GM19397 (cell line): ENCODE measurements around the gene DMD.
"Not testable (repeated sequence)": the region's sequence is repeated elsewhere in the genome, so short reads cannot be mapped to it uniquely, and the experiment has no call there.

Source experiments
- ATAC-seq: cut with Tn5 transposase; IDR thresholded peaks from one replicate; pipeline ENCODE4 v1.9.1; 2021; ENCODE audit warnings: mild to moderate bottlenecking, moderate library complexity; ENCODE audit not compliant: unreplicated experiment

The DMD gene

GRCh38 chrX:32087663-32088062 lies 1123.7 kb downstream of the DMD start:
- no peak for ATAC-seq

DNA sequence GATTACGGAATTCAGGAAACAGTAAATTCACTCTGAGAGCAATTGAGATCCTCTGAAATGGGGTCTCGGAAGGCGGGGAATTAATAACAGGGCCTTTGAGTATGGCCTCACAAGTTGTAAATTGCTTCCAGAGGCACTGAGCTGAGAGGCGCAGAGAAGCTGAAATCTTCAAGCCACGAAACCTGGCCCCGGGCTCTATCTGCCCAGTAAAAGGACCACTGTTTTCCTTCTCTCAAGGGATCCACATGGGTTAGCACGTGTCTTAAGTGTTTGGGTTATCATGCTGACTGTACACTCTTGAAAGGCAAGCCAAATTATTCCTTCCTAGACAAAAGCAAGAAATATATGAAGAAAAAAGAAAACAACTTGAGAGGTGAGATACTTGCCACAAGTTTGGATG lies 1126.6 kb downstream of the DMD start:
- ATAC-seq, result no peak

DNA sequence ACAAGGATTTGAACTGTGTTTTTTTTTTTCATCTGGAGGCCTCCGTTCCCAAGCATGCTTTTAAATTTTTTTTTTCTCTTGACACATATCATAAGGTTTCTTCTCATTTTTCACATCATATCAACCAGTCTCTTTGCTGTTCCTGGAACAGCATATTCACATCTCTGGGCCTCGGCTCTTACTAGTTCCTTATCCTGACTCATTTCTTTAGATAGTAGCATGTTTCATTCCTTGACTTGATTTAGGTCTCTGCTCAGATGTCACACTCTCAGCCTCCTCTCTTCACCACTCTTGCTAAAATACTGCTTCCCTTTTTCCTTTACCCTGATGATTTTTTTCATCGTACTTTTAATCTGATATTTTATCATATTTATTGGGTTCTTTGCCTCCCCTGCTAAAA lies 1163.1 kb downstream of the DMD start:
- no peak for ATAC-seq

DNA sequence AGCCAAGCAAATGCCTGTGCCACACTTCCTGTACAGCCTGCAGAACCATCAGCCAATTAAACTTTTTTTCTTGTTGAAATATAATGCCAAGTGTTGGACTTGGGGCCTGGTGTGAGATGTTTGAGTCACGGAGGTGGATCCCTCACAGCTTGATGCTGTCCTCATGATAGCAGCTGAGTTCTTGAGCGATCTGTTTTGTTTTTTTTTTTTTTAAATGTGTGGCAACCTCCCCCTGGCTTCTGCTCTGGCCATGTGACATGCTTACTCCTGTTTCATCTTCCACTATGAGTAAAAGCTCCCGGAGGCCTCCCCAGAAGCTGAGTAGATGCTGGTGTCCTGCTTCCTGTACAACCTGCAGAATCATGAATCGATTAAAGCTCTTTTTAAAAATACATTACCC lies 1166.2 kb downstream of the DMD start:
- ATAC-seq, result no peak

DNA sequence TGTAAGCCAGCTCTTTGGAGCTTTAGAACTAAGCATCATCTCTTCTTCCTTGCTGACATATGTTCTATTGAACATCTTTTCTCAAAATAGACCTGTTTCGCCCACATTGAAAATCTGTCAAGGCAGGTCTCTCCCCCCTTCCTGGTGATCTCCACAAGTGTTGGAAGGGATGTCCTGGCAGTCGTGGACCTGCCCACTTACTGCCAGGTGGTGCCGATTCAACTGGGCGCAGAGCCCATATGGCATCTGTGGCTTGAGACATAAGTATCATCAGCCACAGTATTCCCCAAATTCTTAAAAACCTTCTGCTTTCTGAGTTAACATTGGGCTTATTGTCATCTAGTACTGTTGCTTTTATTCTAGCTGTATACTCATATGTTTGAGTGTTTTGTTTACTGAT lies 1170.2 kb downstream of the DMD start:
- no peak for ATAC-seq

DNA sequence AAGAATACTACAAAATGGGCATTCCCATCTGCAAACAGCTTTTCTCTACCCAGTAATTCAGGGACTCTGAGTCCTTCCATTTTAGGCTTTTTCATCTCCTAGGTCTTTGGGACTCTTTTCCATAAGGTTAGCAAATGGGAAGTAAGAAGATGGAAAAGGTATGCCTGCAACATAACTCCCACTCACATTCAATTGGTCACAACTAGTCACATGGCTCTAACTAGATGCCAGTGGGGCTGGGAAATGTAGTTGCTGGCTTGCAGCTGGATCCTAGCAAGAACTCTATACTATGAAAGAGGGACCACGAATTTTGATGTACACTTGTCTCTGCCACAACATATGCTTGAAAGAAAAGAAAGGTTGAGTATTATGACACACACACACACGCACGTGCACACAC lies 1184.6 kb downstream of the DMD start:
- no peak for ATAC-seq

DNA sequence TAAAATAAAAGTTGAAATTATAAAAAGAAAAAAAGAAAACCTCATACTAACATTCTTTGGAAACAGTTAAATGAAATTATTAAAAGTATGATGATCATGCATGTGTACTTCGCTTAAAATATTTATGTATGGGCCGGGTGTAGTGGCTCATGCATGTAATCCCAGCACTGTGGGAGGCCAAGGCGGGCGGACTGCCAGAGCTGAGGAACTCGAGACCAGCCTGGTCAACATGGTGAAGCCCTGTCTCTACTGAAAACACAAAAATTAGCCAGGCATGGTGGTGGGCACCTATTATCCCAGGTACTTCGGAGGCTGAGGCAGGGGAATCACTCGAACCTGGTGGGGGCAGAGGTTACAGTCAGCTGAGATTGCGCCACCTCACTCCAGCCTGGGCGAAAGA lies 1187.3 kb downstream of the DMD start:
- ATAC-seq, result no peak

GRCh38 chrX:32016195-32016594 lies 1195.2 kb downstream of the DMD start:
- no peak for ATAC-seq

GRCh38 chrX:32010948-32011347 lies 1200.4 kb downstream of the DMD start:
- ATAC-seq, result no peak

DNA sequence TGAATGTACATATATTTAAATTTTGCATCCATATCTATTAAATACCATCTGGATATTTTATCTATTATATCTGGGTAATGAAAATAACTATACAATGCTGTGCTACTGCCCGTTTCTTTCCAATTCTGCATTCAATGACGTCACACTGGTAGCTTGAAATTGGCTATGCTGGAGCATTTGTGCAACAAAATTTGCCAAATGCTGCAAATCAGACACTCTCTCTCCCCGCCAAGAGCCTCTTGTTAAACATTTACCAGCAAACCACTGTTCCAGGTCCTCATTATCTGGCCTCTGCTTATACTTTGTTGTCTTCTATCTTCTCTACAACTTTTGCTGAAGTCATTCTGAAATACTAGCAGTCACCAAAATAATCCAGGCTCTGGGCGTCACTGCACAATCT lies 1201.1 kb downstream of the DMD start:
- ATAC-seq, result no peak

DNA sequence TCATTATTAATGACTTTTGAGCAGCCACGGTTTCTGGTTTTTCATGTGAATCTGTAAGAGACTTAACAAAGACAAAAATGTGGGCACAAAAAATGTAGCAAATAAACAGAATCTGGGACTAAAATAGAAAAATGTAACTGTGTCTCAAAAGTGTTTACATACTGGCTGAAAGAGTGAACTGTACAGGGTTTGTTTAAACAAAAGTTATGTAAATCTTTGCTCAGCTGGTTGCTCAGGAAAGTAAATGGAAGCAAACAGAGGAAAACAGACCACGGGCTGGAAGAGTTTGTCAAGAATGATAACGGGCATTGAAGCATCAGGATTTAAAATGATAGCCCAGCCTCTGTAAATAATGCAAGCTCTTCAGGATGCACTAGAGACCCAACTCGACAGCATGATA lies 1217.7 kb downstream of the DMD start:
- no peak for ATAC-seq

GRCh38 chrX:31988975-31989374 lies 1222.4 kb downstream of the DMD start:
- ATAC-seq, result no peak

DNA sequence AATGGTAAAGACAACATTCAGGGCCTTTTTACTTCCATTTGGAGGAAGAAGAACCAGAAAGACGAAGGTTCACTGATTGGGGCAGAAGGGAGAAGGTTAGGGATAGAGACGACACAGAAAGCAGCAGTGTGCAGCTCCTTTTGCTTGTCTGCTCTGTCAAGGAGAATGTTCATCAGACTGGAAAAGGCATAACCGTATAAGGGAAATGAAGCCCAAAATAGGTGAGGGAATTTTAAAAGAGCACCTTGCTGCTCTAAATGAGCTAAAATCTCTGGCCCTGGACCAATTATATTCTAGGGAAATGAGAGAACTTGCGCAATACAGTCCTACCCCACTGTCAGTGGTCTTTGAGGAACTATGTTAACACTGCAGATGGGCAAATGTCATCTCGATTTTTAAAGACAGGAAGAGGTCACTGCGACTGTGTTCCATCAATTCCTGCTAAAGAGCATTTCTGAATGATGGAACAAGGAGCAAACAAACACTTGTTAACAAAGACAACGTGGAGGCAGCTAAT lies 1229.7 kb downstream of the DMD start:
- no peak for ATAC-seq

- no peak for ATAC-seq
Measured at GRCh38 chrX:31969714-31970113, 1241.6 kb downstream of the DMD start.

DNA sequence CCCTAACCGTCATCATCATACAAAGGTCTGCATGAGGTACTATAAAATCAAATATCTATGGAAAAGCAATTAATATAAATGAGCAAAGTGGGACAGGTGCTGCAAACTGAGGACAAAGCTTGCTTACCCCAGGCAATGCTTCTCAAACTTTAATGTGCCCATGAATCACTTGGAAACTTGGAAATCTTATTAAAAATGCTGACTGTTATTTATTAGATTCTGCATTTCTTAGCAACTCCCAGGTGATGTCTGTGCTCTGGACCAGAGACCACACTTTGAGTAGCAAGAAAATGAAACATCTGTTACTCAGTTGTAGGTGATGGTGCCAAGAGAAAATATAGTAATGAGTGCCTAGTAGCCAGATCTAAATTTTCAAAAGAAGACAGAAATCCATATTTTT lies 1249.1 kb downstream of the DMD start:
- no peak for ATAC-seq

DNA sequence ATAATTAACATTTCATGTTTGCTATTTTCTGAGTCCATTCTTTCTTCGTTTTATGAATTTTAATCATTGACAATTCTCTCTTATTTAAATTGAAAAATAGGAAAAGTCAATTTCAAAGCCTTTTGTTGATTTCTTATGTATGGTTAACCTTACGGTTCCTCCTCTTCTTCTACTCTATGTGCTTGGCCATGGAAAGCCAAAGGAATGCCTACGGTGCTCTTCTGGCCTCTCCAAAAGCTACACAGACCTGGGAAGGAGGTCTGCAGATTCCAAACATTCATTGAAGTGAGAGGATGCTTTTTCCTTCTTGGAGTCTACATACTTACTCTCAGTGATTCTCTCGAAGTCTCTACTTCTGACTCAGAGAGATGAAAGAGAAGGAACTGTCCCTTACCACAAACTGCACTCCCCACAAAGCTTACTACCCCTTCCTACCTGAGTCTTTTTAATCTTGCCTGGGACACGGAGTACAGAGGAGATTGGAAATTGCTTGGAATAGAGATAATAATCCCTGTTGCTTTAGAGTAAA lies 1276.4 kb downstream of the DMD start:
- ATAC-seq, result no peak

GRCh38 chrX:31934015-31934414 lies 1277.3 kb downstream of the DMD start:
- no peak for ATAC-seq

DNA sequence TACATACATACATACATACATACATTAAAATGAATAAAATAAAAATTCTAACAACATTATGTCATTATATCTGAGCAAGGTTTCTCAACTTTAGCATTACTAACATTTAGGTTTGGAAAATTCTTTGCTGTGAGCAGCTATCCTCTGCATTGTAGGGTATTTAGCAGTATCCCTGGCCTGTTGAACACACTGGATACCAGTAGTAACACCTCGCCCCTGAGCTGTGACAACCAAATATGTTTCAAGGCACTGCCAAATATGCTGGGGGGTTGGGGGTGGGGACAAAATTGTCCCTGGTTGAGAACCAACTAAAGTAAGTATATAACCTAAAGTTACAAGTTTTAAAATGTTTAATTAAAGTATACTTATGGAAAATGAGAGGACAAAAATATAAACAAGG lies 1278.6 kb downstream of the DMD start:
- ATAC-seq, result no peak

DNA sequence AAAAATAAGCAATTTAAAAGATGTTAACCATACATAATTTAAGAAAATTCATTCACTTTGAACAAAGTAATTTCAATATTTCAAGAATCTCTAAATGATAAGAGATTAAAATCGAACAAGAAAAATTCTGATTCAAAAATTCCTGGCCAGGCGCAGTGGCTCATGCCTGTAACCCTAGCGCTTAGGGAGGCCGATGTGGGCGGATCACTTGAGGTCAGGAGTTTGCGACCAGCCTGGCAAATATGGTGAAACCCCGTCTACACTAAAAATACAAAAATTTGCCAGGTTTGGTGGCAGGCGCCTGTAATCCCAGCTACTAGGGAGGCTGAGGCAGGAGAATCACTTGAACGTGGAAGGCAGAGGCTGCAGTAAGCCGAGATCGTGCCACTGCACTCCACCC lies 1279.0 kb downstream of the DMD start:
- ATAC-seq, result not testable (repeated sequence)

DNA sequence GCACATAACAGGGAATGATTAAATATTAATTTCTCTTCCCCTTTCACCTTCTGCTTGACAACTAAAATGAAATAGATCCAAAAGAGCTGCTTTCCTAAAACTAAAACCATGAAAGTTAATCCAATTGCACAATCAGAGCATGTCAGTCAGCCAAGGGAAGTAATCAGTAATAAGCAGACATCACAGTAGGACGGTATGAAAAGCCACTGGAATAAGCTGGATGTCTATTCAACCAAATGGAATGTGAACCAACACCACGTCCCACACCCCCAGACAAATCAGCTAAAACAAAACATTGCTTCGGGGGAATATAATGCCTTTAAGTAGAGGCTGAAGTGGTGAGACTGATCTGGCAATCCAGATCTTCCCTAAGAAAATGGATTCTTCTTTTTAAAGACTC lies 1280.1 kb downstream of the DMD start:
- no peak for ATAC-seq

DNA sequence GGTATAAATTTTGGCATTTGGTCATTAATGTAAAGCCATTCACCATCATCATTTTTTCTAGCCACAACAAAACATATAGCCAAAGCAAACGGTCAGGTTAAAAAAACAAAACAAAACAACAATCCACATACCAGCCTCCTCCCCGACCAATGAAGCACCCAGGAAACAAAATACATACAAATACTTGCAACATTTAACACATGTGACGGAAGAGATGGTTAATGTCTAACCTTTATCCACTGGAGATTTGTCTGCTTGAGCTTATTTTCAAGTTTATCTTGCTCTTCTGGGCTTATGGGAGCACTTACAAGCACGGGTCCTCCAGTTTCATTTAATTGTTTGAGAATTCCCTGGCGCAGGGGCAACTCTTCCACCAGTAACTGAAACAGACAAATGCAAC lies 1282.0 kb downstream of the DMD start:
- no peak for ATAC-seq

GRCh38 chrX:31921236-31921635 lies 1290.1 kb downstream of the DMD start:
- no peak for ATAC-seq

DNA sequence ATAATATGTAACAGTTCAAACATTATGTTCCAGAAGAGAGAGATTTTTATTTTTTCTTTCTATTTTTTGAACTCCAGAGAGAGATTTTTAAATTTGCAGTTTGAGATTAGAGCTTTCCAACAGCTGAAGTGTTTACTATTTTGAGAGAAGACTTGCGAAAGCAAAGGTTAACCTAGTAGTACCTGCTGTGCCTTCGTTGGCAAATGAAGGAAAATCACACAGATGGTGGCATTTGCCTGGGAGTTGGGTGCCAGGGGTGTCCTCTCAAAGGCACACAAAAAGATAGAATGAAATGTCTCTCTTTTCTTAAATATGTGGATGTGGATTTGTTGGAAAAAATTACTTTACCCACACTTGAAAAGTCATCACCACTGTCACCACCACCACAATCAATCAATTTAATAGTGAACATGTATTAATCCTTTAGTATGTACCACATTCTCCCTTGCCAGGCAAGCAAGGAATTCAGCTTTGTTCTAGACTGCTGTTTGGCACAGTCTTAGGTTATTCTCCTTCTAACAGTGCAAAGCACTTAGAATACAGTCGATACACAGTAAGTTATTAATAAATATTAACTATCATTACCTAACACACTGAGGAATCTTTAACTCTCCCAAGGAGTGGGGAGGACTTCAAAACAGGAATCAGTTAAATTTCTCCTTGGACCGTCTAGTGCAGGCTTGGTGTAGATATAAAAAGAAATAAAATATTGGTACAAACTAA lies 1301.3 kb downstream of the DMD start:
- ATAC-seq, result no peak
